ENCODE data around the gene MAST2. TPM values are rescaled to one million over a fixed set of nuclear protein-coding genes. Genes with fewer than 3 reads are reported as not detected.

Gene MAST2
- total RNA-seq, 4 donors from 2014 or later: 8.3 to 24.8 (median 14.5) TPM

DNA sequence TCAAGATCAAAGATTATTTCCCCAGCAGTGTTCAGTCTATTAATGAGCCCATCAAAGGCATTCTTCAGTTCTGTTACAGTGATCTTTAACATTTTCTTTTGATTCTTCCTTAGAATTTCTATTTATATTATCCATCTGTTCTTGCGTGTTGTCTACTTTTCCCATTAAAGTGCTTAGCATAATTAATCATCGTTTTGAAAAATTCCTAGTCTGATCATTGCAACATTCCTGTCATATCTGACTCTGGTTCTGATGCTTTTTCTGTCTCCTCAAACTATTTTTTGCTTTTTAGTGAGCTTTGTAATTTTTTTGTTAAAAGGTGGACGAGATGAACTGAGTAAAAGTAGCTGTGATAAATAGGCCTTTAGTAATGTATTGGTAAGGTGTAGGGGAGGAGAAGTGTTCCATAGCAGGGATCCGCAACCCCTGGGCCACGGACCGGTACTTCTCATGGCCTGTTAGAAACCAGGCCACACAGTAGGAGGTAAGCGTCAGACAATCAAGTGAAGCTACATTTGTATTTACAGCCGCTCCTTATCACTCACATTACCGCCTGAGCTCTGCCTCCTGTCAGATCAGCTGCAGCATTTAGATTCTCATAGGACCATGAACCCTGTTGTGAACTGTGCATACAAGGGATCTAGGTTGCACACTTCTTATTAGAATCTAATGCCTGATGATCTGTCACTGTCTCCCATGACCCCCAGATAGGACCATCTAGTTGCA lies 165.7 kb downstream of the MAST2 start:
- Histone ChIP-seq H3K36me3 (peaks cover 0 to 4% (median 0%) of the 10 kb centered on the region in 3 donors), H3K4me1 (peaks cover 0 to 7% (median 0%) of the 10 kb centered on the region in 3 donors), H3K9me3 (no peaks in the 10 kb centered on the region), H3K4me3 (no peak overlapping the region), H3K27me3 (no peaks in the 10 kb centered on the region), H3K27ac (peak overlapping the region; percentile 43 to 79 (median 60))
- 84 to 91% methylated on average over 9 of the region's 9 CpGs for WGBS, 2 donors
- no peak for DNase-seq
- TF ChIP-seq POLR2A (IDR thresholded peaks at IDR 0.05) (no peak), CTCF (IDR thresholded peaks at IDR 0.05) (no peak)
- intact Hi-C loops (cut with DNase I): no loop called here

- H3K36me3 ChIP-seq: peaks cover 0 to 4% (median 0%) of the 10 kb centered on the region in 3 donors
- TF ChIP-seq CTCF (IDR thresholded peaks at IDR 0.05): no peak
- no peak for TF ChIP-seq POLR2A (IDR thresholded peaks at IDR 0.05)
- H3K4me3 ChIP-seq: no peak overlapping the region
- no peaks in the 10 kb centered on the region for H3K9me3 ChIP-seq
- H3K4me1 ChIP-seq: peaks cover 0 to 10% (median 0%) of the 10 kb centered on the region in 3 donors
- no peaks in the 10 kb centered on the region for H3K27me3 ChIP-seq
- intact Hi-C loops (cut with DNase I): no loop called here
- H3K27ac ChIP-seq: peak overlapping the region; percentile 43 to 79 (median 60)
- WGBS, 2 donors: 83 to 85% methylated on average over 3 of the region's 3 CpGs
- no peak for DNase-seq
Observed at GRCh38 chr1:45969866-45970265, 166.5 kb downstream of the MAST2 start.

- Histone ChIP-seq H3K9me3 (no peaks in the 10 kb centered on the region), H3K27me3 (no peaks in the 10 kb centered on the region), H3K4me3 (no peak overlapping the region), H3K27ac (peak overlapping the region in 3 of 4 donors; percentile 64 to 79 (median 77)), H3K4me1 (peaks cover 0 to 19% (median 0%) of the 10 kb centered on the region in 3 donors), H3K36me3 (peaks cover 0 to 4% (median 0%) of the 10 kb centered on the region in 3 donors)
- intact Hi-C loops (cut with DNase I): no loop called here
- 87 to 91% methylated on average over 3 of the region's 3 CpGs for WGBS, 2 donors
- TF ChIP-seq CTCF (IDR thresholded peaks at IDR 0.05): no peak
- TF ChIP-seq POLR2A (IDR thresholded peaks at IDR 0.05): no peak
- DNase-seq: no peak
Observed at GRCh38 chr1:45971335-45971734, 167.9 kb downstream of the MAST2 start.

- intact Hi-C loops (cut with DNase I): no loop called here
- TF ChIP-seq POLR2A (IDR thresholded peaks at IDR 0.05): no peak
- no peak for TF ChIP-seq CTCF (IDR thresholded peaks at IDR 0.05)
- no peak overlapping the region for H3K4me3 ChIP-seq
- WGBS, 2 donors: 89% methylated on average over 5 of the region's 5 CpGs
- H3K9me3 ChIP-seq: no peaks in the 10 kb centered on the region
- DNase-seq: no peak
- peaks cover 0 to 19% (median 0%) of the 10 kb centered on the region in 3 donors for H3K4me1 ChIP-seq
- peaks cover 0 to 4% (median 0%) of the 10 kb centered on the region in 3 donors for H3K36me3 ChIP-seq
- H3K27me3 ChIP-seq: no peaks in the 10 kb centered on the region
- H3K27ac ChIP-seq: peak overlapping the region in 1 of 4 donors; percentile 51
Observed at GRCh38 chr1:45971922-45972531, 168.6 kb downstream of the MAST2 start.

GRCh38 chr1:45972621-45973020 lies 169.2 kb downstream of the MAST2 start:
- DNase-seq: no peak
- Histone ChIP-seq H3K9me3 (no peaks in the 10 kb centered on the region), H3K4me3 (no peak overlapping the region), H3K4me1 (peaks cover 0 to 19% (median 0%) of the 10 kb centered on the region in 3 donors), H3K27ac (peak overlapping the region in 1 of 4 donors; percentile 51), H3K27me3 (no peaks in the 10 kb centered on the region), H3K36me3 (peaks cover 0 to 4% (median 0%) of the 10 kb centered on the region in 3 donors)
- WGBS, 2 donors: 95 to 98% methylated on average over 2 of the region's 2 CpGs
- intact Hi-C loops (cut with DNase I): no loop called here
- TF ChIP-seq POLR2A (IDR thresholded peaks at IDR 0.05): no peak
- no peak for TF ChIP-seq CTCF (IDR thresholded peaks at IDR 0.05)

Data from esophagus squamous epithelium (tissue), 5 donors.